ENCODE data around the gene AGAP4.
"Not testable (repeated sequence)": the region's sequence is repeated elsewhere in the genome, so short reads cannot be mapped to it uniquely, and the experiment has no call there.

DNA sequence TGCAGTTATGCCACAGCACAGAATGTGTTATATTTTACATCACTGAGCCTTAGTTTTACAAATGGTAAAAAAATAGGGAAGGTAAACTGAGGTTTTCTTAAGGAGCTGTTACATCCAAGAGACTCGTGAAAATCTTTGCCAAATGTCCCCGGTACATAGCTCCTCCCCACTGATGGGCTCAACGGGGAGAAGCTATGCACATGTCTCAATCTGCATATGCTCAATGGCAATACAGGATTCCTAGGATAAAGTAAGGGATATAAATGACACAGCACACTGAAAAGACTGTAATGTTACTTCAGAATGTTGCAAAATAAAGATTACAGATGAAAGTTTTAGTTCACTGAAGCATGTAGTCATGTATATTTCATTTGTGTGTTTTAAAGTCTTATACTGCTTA is 17.0 kb upstream of the AGAP4 start:
- TF ChIP-seq, protein P1, sequence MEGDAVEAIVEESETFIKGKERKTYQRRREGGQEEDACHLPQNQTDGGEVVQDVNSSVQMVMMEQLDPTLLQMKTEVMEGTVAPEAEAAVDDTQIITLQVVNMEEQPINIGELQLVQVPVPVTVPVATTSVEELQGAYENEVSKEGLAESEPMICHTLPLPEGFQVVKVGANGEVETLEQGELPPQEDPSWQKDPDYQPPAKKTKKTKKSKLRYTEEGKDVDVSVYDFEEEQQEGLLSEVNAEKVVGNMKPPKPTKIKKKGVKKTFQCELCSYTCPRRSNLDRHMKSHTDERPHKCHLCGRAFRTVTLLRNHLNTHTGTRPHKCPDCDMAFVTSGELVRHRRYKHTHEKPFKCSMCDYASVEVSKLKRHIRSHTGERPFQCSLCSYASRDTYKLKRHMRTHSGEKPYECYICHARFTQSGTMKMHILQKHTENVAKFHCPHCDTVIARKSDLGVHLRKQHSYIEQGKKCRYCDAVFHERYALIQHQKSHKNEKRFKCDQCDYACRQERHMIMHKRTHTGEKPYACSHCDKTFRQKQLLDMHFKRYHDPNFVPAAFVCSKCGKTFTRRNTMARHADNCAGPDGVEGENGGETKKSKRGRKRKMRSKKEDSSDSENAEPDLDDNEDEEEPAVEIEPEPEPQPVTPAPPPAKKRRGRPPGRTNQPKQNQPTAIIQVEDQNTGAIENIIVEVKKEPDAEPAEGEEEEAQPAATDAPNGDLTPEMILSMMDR (conservative IDR thresholded peaks at IDR 0.05 in 1 of 2, IDR thresholded peaks at IDR 0.05 in 1 of 2; ENCODE audit: extremely low read depth in 1 of 2, insufficient read depth in 1 of 2, low read depth in 1 of 2, low read length in 2 of 2) = not testable (repeated sequence)
- not testable (repeated sequence) for TF ChIP-seq EZH2 (IDR thresholded peaks at IDR 0.05; ENCODE audit: borderline replicate concordance, low read length)

Measured in mammary epithelial cell (primary cell).